Astrocyte (in vitro differentiated cells and primary cell): ENCODE measurements around the gene TYROBP. TPM values are rescaled to one million over a fixed set of nuclear protein-coding genes. Genes with fewer than 3 reads are reported as not detected.
A peak's percentile ranks its signal among the peaks of the same experiment; 100 is the strongest.

ENCODE experiments used
- DNase-seq: peaks from one replicate; pipeline ENCODE4 v3.0.0-alpha.2; 2010; ENCODE audit warnings: low read depth
- FAIRE-seq: peaks from 2 replicates; lab custom pipeline; 2011; peaks lifted over from hg19 to GRCh38; lab: Jason Lieb, UNC
- H2AFZ ChIP-seq: 2 replicates; pipeline ENCODE4 v1.6.0; 2012; ENCODE audit warnings: low read depth, low read length, inconsistent platforms
- H3K27ac ChIP-seq: 2 replicates; pipeline ENCODE4 v1.5.1; 2011; ENCODE audit warnings: low read depth, low read length, inconsistent platforms
- H3K27me3 ChIP-seq: 2 replicates; pipeline ENCODE4 v1.6.0; 2011; ENCODE audit warnings: low read length, inconsistent platforms; ENCODE audit not compliant: insufficient read depth
- H3K36me3 ChIP-seq: 2 replicates; pipeline ENCODE4 v1.5.1; 2011; ENCODE audit warnings: low read length, inconsistent platforms; ENCODE audit not compliant: insufficient read depth
- H3K4me1 ChIP-seq: 2 replicates; pipeline ENCODE4 v1.5.1; 2011; ENCODE audit warnings: low read length, inconsistent platforms; ENCODE audit not compliant: insufficient read depth
- H3K4me2 ChIP-seq: 2 replicates; pipeline ENCODE4 v1.6.0; 2012; ENCODE audit warnings: low read length, inconsistent platforms
- H3K4me3 ChIP-seq: 2 replicates; pipeline ENCODE4 v1.5.1; 2011; ENCODE audit warnings: low read depth, mild to moderate bottlenecking, low read length, inconsistent platforms; ENCODE audit not compliant: insufficient read depth
- H3K79me2 ChIP-seq: 2 replicates; pipeline ENCODE4 v1.6.0; 2012; ENCODE audit warnings: mild to moderate bottlenecking, low read length, inconsistent platforms; ENCODE audit not compliant: insufficient read depth
- H3K9ac ChIP-seq: 2 replicates; pipeline ENCODE4 v1.6.0; 2012; ENCODE audit warnings: mild to moderate bottlenecking, low read length, inconsistent platforms
- H3K9me3 ChIP-seq: 2 replicates; pipeline ENCODE4 v1.5.1; 2012; ENCODE audit warnings: low read depth, mild to moderate bottlenecking, low read length, inconsistent platforms; ENCODE audit not compliant: insufficient read depth
- H4K20me1 ChIP-seq: 2 replicates; pipeline ENCODE4 v1.6.0; 2012; ENCODE audit warnings: low read length, inconsistent platforms; ENCODE audit not compliant: insufficient read depth
- H3K27ac Mint-ChIP-seq: one replicate; pipeline ENCODE4 v1.8.0; 2021; ENCODE audit warnings: mild to moderate bottlenecking, mixed read lengths; ENCODE audit not compliant: unreplicated experiment
- H3K27me3 Mint-ChIP-seq: one replicate; pipeline ENCODE4 v1.8.0; 2021; ENCODE audit warnings: low read depth, mixed read lengths; ENCODE audit not compliant: unreplicated experiment
- H3K36me3 Mint-ChIP-seq: one replicate; pipeline ENCODE4 v1.8.0; 2021; ENCODE audit warnings: low read depth, mixed read lengths; ENCODE audit not compliant: unreplicated experiment
- H3K4me1 Mint-ChIP-seq: one replicate; pipeline ENCODE4 v1.8.0; 2021; ENCODE audit warnings: low read depth, mixed read lengths; ENCODE audit not compliant: unreplicated experiment
- H3K4me3 Mint-ChIP-seq: one replicate; pipeline ENCODE4 v1.8.0; 2021; ENCODE audit warnings: mild to moderate bottlenecking, moderate library complexity, mixed read lengths; ENCODE audit not compliant: unreplicated experiment
- H3K9me3 Mint-ChIP-seq: one replicate; pipeline ENCODE4 v1.8.0; 2021; ENCODE audit warnings: mild to moderate bottlenecking, mixed read lengths; ENCODE audit not compliant: unreplicated experiment
- EZH2 ChIP-seq: IDR thresholded peaks from 2 replicates; pipeline ENCODE4 v1.6.1; 2012; ENCODE audit warnings: mild to moderate bottlenecking, low read length, inconsistent platforms; ENCODE audit not compliant: insufficient read depth
- total RNA-seq: library from RNA; stranded (reverse); gene quantifications from 2 replicates; pipeline ENCODE4 v1.2.1, GENCODE V29; 2021
- TF ChIP-seq, protein P1 (sequence below): IDR thresholded peaks from 2 replicates; pipeline ENCODE4 v1.5.1; 2011; ENCODE audit warnings: low read depth, mild to moderate bottlenecking, inconsistent platforms, low read length, moderate library complexity; ENCODE audit not compliant: insufficient read depth

The TYROBP gene
- total RNA-seq, 1 donor from 2014 or later: not detected

DNA sequence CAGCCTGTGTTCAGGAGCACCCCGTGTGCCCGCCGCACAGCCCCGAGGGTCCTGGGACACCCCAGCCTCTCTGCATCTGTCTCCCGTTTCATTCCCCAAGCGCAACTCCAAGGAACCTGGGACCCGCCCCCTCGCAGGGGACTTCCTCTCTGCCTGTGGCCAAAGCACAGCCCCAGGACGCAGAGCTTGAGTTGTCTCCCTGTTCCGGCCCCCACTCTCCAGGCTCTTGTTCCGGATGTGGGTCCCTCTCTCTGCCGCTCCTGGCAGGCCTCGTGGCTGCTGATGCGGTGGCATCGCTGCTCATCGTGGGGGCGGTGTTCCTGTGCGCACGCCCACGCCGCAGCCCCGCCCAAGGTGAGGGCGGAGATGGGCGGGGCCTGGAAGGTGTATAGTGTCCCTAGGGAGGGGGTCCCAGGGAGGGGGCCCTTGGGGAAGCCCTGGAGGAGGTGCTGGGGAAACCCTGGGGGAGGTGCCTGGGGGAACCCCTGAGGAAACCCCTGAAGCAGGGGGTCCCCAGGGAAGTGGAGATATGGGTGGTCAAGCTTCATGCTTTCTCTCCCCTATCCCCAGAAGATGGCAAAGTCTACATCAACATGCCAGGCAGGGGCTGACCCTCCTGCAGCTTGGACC, 4.4 kb downstream of the TYROBP start:
- Histone ChIP-seq H2AFZ (peak overlapping the region; percentile 90), H3K27me3 (no peaks in the 10 kb centered on the region), H4K20me1 (no peaks in the 10 kb centered on the region), H3K36me3 (no peaks in the 10 kb centered on the region), H3K9me3 (no peaks in the 10 kb centered on the region), H3K9ac (peak overlapping the region; percentile 59), H3K4me1 (peaks cover 28% of the 10 kb centered on the region), H3K79me2 (no peaks in the 10 kb centered on the region), H3K4me2 (peak overlapping the region; percentile 89), H3K27ac (no peak overlapping the region), H3K4me3 (peak overlapping the region; percentile 23)
- Mint-ChIP-seq H3K36me3 (no peaks in the 10 kb centered on the region), H3K27me3 (peaks cover 2% of the 10 kb centered on the region), H3K4me1 (peaks cover 15% of the 10 kb centered on the region), H3K27ac (peak overlapping the region; percentile 96), H3K4me3 (peak overlapping the region; percentile 77), H3K9me3 (no peaks in the 10 kb centered on the region)
- no peak for FAIRE-seq
- TF ChIP-seq, protein P1, sequence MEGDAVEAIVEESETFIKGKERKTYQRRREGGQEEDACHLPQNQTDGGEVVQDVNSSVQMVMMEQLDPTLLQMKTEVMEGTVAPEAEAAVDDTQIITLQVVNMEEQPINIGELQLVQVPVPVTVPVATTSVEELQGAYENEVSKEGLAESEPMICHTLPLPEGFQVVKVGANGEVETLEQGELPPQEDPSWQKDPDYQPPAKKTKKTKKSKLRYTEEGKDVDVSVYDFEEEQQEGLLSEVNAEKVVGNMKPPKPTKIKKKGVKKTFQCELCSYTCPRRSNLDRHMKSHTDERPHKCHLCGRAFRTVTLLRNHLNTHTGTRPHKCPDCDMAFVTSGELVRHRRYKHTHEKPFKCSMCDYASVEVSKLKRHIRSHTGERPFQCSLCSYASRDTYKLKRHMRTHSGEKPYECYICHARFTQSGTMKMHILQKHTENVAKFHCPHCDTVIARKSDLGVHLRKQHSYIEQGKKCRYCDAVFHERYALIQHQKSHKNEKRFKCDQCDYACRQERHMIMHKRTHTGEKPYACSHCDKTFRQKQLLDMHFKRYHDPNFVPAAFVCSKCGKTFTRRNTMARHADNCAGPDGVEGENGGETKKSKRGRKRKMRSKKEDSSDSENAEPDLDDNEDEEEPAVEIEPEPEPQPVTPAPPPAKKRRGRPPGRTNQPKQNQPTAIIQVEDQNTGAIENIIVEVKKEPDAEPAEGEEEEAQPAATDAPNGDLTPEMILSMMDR: no peak
- TF ChIP-seq EZH2: no peak
- DNase-seq: peak; percentile 64

DNA sequence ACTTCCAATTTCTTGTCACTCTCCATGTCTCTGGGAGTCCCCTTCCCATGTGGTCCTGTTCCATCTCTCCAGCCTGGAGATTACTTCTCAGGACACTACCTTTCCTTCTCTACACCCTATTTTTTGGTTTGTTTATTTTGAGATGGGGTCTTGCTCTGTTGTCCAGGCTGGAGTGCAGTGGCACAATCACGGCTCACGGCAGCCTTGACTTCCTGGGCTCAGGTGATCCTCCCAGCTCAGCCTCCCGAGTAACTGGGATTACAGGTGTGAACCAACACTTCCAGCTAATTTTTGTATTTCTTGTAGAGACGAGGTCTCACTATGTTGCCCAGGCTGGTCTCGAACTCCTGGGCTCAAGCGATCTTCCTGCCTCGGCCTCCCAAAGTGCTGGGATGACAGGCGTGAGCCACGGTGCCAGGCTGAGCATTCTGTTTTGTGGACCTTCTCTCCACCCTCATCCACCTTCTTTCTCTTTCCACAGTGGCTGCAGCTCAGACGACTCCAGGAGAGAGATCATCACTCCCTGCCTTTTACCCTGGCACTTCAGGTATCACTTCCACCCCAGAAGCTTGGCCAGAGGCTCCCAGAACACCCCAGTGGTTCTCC, 5.1 kb downstream of the TYROBP start:
- Mint-ChIP-seq H3K9me3 (no peaks in the 10 kb centered on the region), H3K27me3 (peaks cover 2% of the 10 kb centered on the region), H3K27ac (peak overlapping the region; percentile 96), H3K4me1 (peaks cover 15% of the 10 kb centered on the region), H3K4me3 (peak overlapping the region; percentile 77), H3K36me3 (no peaks in the 10 kb centered on the region)
- Histone ChIP-seq H2AFZ (peak overlapping the region; percentile 90), H3K4me3 (peak overlapping the region; percentile 23), H3K79me2 (peaks cover 4% of the 10 kb centered on the region), H3K36me3 (no peaks in the 10 kb centered on the region), H4K20me1 (no peaks in the 10 kb centered on the region), H3K27ac (no peak overlapping the region), H3K4me2 (peak overlapping the region; percentile 89), H3K9me3 (no peaks in the 10 kb centered on the region), H3K4me1 (peaks cover 32% of the 10 kb centered on the region), H3K9ac (peak overlapping the region; percentile 59), H3K27me3 (no peaks in the 10 kb centered on the region)
- TF ChIP-seq, protein P1: no peak
- no peak for TF ChIP-seq EZH2
- DNase-seq: no peak
- no peak for FAIRE-seq
